HG02981 (cell line): ENCODE results near the gene ARFGAP1.

ENCODE experiments used
- ATAC-seq: cut with Tn5 transposase; IDR thresholded peaks from one replicate; pipeline ENCODE4 v1.9.1; 2021; ENCODE audit warnings: mild to moderate bottlenecking, moderate library complexity; ENCODE audit not compliant: unreplicated experiment

Gene ARFGAP1

DNA sequence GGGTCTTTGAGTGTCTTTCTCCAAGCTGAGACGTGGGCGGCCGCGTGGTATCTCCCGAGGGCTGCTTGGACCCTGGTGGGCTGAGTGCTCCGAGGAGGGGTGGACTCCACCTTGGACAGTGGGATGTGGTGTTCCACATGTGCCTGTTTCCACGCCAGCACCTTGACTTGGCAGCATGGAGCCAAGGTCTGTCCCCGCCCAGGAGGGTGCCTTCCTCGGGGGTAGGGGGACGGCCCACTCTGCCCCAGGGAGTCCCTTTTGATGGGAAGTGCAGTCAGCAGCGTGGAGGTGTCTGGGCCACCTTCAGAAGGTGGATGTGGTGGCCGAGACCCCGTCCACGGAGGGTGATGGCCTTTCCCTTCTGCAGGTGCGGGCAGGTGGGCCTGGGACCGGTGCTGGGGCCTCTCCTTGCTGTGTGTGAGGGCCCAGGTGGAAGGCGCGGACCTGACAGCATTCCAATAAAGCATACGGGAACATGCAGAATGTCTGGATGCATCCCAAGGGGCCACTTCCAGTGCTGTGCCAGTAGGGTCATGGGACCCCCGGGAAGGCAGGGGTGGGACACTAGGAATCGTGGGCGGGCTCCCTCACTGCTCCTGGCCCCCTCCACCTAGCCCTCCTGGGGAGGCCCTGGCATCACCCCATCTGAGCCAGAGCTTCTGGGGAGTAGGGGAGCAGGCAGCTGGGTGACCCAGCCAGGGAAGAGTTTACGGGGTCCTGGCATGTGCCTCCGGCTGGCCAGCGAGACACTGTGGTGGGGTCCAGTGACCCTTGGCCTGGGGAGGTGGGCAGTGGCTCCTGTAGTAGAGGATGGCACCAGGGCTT is 16.9 kb downstream of the ARFGAP1 start:
- ATAC-seq = no peak

GRCh38 chr20:63290136-63290676 is 17.6 kb downstream of the ARFGAP1 start:
- no peak for ATAC-seq

GRCh38 chr20:63290677-63291472 is 18.3 kb downstream of the ARFGAP1 start:
- no peak for ATAC-seq

DNA sequence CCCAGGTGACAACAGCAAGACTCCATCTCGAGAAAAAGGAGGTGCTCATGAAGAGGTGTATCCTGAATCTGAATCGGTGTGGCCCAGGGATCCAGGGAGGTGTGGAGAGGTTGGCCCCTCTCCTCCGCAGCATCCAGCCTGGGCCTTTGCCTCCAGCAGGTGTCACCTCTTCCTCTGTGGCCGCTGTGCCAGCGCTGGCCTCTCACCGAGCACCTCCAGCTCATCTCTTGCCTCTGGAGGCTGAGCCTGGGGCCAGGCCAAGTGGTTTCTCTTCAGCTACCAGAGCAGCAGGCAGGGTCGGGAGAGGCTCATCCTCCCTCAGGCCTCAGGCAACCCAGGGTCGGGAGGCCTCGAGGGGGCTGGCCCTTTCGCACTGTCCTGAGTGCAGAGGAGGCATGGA is 19.2 kb downstream of the ARFGAP1 start:
- no peak for ATAC-seq

GRCh38 chr20:63292292-63292701 is 19.7 kb downstream of the ARFGAP1 start:
- ATAC-seq = no peak

GRCh38 chr20:63292904-63293303 is 20.3 kb downstream of the ARFGAP1 start, which contains the start of gene COL20A1:
Gene COL20A1 (plus strand): TSS chr20:63293186. CDS start chr20:63295108, 1,922 bp downstream.
- no peak for ATAC-seq

DNA sequence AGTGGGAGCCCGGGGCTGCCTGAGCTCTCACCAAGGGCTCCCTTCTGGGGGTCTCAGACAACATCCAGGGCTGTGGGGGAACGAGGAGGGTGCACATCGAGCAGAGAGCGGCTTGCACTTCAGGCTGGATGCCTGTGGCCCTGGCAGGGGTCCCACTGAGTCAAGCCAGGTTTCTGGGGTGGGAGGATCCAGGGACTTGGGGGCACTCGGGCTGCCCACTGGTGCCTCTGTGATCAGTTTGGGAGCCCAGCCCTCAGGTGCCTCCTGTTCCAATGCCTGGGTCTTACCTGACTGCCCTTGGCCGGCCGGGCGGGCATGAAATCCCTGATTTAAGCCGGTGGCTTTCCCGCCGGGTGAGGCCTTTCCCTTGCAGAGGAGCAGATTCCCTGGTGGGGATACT is 20.8 kb downstream of the ARFGAP1 start:
- ATAC-seq = no peak

- ATAC-seq = no peak
Observed at GRCh38 chr20:63293871-63294535, 21.4 kb downstream of the ARFGAP1 start.

DNA sequence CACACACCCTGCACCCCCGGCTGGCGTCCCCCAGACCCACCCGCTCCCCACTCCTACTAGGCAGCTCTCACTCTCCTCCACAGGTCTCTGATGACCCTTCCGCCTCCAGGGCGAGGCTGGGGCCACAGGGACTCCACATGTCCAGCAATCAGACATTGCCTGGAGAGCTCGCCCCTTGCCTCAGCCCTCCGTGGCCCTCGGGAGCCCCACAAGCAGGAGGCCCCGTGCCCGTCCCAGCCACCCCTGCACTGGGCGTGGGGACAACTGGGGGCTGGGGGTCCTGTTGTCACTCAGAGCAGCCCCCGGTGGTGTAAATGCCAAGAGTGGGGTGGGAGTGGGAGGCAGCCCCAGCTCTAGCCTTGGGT is 21.9 kb downstream of the ARFGAP1 start:
- no peak for ATAC-seq

GRCh38 chr20:63295018-63295417 is 22.4 kb downstream of the ARFGAP1 start:
- no peak for ATAC-seq

- ATAC-seq = no peak
Observed at GRCh38 chr20:63295422-63295821, 22.8 kb downstream of the ARFGAP1 start.

DNA sequence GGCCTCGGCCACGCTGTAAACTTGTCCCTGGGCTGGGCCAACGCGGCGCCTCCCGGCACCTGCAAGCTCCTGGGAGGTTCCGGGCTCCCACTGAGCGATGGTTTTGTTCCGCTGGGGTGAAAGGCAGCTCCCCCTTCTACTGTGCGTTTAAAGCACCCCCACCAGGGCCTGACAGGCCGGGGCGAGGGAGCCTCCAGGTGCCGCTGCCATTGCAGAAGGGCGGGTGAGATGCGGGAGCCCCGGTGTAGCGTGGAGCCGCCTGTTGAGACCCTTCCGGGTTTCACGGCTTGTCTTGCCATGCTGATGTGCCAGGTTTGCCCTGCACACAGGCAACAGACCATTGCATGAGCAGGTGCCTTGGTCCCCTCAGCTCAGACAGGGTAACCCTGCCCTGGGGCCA is 23.2 kb downstream of the ARFGAP1 start:
- no peak for ATAC-seq

DNA sequence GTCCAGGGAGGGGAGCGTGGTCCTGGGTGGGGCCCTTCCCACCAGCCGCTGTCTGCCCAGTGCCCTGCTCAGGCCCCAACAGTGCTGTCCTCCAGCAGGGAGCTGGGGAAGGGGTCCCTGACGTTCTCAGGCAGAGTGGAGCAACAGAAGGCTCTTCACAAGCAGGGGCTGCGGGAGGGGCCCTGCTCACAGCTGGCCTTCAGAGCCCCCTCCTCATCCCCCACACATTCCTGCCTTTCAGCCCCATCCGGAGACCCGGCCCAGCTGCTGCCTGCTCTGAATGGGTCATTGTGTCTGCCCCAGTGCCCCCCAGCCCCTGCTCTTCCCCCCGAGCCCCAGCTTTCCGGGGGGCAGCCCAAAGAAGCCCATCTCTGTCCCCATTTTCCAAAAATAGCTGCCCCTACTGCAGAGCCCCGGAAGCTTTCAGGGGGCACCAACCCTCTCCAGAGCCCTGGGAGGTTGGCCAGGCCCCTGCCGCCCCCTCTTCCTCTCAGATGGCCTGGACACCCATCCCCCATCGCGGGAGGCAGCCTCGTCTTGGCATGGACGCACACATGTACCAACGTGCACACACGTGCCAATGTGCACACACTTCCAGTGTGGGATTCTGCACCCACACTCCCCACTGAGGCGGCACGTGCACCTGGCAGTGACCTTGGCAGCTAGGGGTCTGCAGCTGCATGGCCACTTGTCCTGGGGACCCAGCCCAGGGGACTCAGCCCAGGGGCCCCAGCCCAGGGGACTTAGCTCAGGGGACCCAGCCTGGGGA is 24.1 kb downstream of the ARFGAP1 start:
- no peak for ATAC-seq

- ATAC-seq = no peak
Observed at GRCh38 chr20:63297371-63297781, 24.8 kb downstream of the ARFGAP1 start.

DNA sequence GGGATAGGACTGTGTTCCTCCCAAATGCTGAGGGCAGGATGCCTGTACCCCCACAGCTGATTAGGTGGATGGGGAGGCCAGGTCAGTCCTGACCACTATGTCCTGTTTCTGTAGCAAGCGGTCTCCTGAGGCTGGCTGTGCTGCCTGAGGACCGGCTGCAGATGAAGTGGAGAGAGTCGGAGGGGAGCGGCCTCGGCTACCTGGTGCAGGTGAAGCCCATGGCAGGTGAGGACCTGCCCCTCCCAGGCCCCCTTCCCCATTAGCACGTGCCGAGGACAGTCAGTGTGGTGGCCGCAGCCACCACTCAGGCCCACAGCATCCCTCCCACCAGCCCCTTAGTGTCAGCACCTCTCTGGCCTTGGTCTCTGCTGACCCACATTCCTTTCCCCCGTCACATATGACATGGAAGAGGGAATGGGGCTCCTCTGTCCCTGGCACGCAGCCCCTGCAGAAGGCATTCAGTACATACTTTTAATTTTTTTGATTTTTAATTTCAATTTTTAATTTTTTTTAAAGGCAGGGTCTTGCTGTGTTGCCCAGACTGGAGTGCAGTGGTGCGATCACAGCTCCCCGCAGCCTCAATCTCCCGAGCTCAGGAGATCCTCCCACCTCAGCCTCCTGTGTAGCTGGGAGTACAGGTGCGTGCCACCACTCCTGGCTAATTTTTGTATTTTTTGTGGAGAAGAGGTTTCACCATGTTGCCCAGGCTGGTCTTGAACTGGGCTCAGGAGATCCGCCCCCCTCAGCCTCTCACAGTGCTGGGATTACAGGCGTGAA is 25.4 kb downstream of the ARFGAP1 start:
- ATAC-seq = no peak

DNA sequence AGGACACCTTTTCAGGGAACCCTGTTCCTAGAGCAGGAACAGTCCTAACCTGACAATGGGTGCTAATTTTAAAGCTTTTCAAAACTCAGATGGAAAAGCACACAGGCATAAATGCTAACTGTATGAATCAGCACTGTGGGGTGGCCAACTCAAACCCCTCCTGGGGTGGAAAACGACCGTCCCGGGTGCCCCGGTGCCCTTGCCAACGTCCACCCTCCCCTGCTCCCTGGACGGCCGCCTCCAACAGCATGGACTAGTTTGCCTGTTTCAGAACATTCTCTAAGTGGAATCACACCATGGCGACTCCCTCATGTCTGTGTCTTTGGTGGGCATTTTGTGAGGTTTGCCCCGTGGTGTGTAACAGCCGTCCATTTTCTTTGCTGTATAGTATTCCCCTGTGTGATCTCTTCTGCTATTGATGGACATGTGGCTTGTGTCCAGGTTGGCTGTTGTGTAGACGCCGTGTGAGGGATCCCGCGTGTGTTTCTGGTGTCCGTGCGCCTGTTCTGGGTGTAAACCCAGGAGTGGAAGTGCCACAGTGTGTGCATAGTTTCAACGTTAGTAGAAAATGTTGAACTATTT is 26.2 kb downstream of the ARFGAP1 start:
- no peak for ATAC-seq

DNA sequence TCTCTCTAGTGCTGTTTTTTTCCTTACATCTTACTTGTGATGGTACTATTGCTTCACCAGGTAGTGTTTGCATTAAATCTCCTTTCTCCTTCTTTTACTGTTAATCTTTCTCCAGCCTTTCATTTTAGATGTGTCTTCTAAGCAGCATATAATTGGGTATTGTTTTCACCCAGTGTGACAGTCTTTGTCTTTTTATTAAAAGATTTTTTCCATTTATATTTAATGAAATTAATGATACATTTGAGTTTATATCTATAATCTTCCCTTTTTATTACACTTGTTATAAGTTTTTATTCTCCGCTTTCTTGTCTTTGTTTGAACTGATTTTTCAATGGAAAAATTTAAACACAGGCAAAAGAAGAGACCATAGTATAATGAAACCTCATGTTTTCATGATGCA is 29.1 kb downstream of the ARFGAP1 start:
- ATAC-seq = no peak

GRCh38 chr20:63303095-63303666 is 30.6 kb downstream of the ARFGAP1 start:
- no peak for ATAC-seq

- ATAC-seq = no peak
Observed at GRCh38 chr20:63305393-63305792, 32.8 kb downstream of the ARFGAP1 start.
